C4-2B (cell line): ENCODE results near the gene DDIT3.
"Not testable (repeated sequence)": the region's sequence is repeated elsewhere in the genome, so short reads cannot be mapped to it uniquely, and the experiment has no call there.

Experiments
- H3K27ac ChIP-seq: fragments of 450-650 bp; 2 replicates; pipeline ENCODE4 v1.5.1; 2017
- CTCF ChIP-seq: fragments of 450-650 bp; conservative IDR thresholded peaks from 2 replicates; pipeline ENCODE4 v1.5.1; 2017; ENCODE audit warnings: mild to moderate bottlenecking
- ZFX ChIP-seq: fragments of 450-650 bp; IDR thresholded peaks from 2 replicates; pipeline ENCODE4 v1.6.1; 2017

The DDIT3 gene

DNA sequence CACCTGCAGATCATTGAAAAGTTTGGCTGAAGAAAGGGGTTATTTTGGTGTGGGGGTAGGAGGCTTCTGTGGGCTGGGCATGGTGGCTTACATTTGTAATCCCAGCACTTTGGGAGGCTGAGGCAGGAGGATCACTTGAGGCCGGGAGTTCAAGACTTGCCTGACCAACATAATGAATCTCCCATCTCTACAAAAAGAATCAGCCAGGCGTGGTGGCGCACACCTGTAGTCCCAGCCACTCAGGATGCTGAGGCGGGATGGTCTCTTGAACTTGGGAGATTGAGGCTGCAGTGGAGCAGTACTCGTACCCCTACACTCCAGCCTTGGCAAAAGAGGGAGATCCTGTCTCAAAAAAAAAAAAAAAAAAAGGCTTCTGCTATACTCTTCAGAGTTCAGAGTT, 7.0 kb downstream of the DDIT3 start:
- TF ChIP-seq CTCF (no peak), ZFX (no peak)
- no peak overlapping the region for H3K27ac ChIP-seq

GRCh38 chr12:57512665-57513064, 7.6 kb downstream of the DDIT3 start:
- H3K27ac ChIP-seq, result no peak overlapping the region
- TF ChIP-seq CTCF (no peak), ZFX (no peak)

DNA sequence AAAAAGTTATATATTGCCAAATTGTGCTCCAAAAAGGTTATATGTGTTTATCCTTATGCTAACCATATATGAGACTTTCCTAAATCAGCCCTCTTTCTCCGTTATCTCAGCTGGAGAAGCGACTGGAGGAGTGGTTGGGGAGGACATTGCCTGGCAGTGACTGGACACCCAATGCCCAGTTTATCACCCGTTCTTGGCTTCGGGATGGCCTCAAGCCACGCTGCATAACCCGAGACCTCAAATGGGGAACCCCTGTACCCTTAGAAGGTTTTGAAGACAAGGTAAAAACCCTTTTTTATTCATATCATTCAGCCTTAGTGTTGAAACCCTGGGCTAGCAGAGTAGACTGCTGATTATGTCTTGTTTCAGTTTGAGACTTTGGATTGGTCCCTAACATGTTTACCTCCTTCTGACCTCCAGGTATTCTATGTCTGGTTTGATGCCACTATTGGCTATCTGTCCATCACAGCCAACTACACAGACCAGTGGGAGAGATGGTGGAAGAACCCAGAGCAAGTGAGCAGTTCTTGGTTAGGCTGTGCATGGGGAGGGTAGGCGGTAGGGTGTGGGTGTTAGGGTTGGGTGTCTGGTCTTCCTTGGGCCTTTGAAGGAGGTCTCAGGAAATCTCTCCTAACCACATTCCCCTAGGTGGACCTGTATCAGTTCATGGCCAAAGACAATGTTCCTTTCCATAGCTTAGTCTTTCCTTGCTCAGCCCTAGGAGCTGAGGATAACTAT, 8.6 kb downstream of the DDIT3 start:
- no peak overlapping the region for H3K27ac ChIP-seq
- TF ChIP-seq CTCF, result no peak
- no peak for TF ChIP-seq ZFX

DNA sequence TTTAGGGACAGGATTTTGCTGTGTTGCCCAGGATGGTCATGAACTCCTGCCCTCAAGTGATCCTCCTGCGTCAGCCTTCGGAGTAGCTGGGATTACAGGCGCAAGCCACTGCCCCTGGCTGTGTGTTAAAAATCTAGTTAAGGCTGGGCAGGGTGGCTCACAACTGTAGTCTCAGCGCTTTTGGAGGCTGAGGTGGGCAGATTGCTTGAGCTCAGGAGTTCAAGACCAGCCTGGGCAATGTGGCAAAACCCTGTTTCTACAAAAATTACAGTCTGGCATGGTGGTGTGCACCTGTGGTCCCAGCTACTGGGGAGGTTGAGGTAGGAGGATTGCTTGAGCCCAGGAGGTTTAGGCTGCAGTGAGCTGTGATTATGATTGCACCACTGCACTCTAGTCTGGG, 9.2 kb downstream of the DDIT3 start:
- TF ChIP-seq CTCF (no peak), ZFX (no peak)
- no peak overlapping the region for H3K27ac ChIP-seq

GRCh38 chr12:57507796-57508195, 12.5 kb downstream of the DDIT3 start:
- not testable (repeated sequence) for H3K27ac ChIP-seq

DNA sequence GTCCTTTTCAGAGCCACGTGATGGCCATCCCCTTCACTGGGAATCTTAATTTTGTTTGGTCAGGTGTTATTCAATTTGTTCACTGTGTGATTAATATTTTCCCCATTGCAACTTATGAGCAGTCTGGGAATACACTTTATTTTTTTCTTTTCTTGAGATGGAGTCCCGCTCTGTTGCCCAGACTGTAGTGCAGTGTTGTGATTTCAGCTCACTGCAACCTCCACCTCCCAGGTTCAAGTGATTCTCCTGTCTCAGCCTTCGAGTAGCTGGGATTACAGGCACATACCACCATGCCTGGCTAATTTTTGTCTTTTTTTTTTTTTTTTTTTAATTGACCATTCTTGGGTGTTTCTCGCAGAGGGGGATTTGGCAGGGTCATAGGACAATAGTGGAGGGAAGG, 13.8 kb downstream of the DDIT3 start:
- not testable (repeated sequence) for H3K27ac ChIP-seq

DNA sequence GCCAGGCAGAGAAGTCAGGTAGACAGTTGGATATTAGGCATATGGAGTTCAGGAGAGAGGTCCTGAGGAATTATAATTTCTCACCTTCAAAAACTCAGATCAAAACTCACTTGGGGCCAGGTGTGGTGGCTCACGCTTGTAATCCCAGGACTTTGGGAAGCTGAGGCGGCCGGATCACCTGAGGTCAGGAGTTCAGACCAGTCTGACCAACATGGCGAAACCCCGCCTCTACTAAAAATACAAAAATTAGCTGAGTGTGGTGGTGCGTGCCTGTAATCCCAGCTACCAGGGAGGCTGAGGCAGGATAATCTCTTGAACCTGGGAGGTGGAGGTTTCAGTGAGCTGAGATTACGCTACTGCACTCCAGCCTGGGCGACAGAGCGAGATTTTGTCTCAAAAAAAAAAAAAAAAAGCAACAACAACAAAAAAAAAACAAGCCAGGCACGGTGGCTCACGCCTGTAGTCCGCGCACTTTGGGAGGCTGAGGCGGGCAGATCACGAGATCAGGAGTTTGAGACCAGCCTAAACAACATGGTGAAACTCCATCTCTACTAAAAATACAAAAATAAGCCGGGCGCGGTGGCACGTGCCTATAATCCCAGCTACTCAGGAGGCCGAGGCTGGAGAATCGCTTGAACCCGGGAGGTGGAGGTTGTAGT, 17.9 kb downstream of the DDIT3 start:
- H3K27ac ChIP-seq, result not testable (repeated sequence)

- no peak overlapping the region for H3K27ac ChIP-seq
- no peak for TF ChIP-seq CTCF
- TF ChIP-seq ZFX, result no peak
These were observed 20.1 kb downstream of the DDIT3 start for GRCh38 chr12:57500213-57500612.

GRCh38 chr12:57498571-57498970, 21.7 kb downstream of the DDIT3 start:
- TF ChIP-seq CTCF, result no peak
- H3K27ac ChIP-seq, result no peak overlapping the region
